Mesendoderm (in vitro differentiated cells): ENCODE measurements around the gene INHBB.

ENCODE experiments used
- DNase-seq: peaks from one replicate; pipeline ENCODE4 v3.0.0; 2013
- H2AK5ac ChIP-seq: 2 replicates; pipeline ENCODE4 v1.6.1; 2013; ENCODE audit warnings: low read length, inconsistent platforms
- H2BK120ac ChIP-seq: 2 replicates; pipeline ENCODE4 v1.6.1; 2013; ENCODE audit warnings: low read depth, mild to moderate bottlenecking, low read length, moderate library complexity, mixed read lengths
- H2BK15ac ChIP-seq: replicated peaks from 2 replicates; pipeline ENCODE4 v1.6.1; 2013; ENCODE audit warnings: low read depth, mild to moderate bottlenecking, moderate library complexity
- H2BK5ac ChIP-seq: 2 replicates; pipeline ENCODE4 v1.6.1; 2013; ENCODE audit warnings: low read length, inconsistent platforms
- H3K18ac ChIP-seq: 2 replicates; pipeline ENCODE4 v1.6.1; 2013; ENCODE audit warnings: mild to moderate bottlenecking, low read length, mixed read lengths
- H3K23ac ChIP-seq: one replicate; pipeline ENCODE4 v1.6.1; 2013; ENCODE audit warnings: low read length
- H3K27ac ChIP-seq: 2 replicates; pipeline ENCODE4 v1.5.1; 2013; ENCODE audit warnings: low read depth, mild to moderate bottlenecking, inconsistent platforms, low read length, moderate library complexity
- H3K27me3 ChIP-seq: 2 replicates; pipeline ENCODE4 v1.6.1; 2013; ENCODE audit warnings: low read length, control low read depth, mild to moderate bottlenecking, inconsistent platforms; ENCODE audit not compliant: insufficient read depth, poor library complexity
- H3K36me3 ChIP-seq: 2 replicates; pipeline ENCODE4 v1.6.1; 2013; ENCODE audit warnings: low read length, inconsistent platforms; ENCODE audit not compliant: control insufficient read depth, insufficient read depth
- H3K4ac ChIP-seq: one replicate; pipeline ENCODE4 v1.6.1; 2013; ENCODE audit warnings: low read depth, mild to moderate bottlenecking, low read length, moderate library complexity
- H3K4me1 ChIP-seq: 2 replicates; pipeline ENCODE4 v1.6.1; 2013; ENCODE audit warnings: low read depth, low read length, inconsistent platforms; ENCODE audit not compliant: control insufficient read depth
- H3K4me2 ChIP-seq: 2 replicates; pipeline ENCODE4 v1.6.1; 2013; ENCODE audit warnings: low read length
- H3K4me3 ChIP-seq: 2 replicates; pipeline ENCODE4 v1.5.1; 2013; ENCODE audit warnings: mild to moderate bottlenecking, low read length
- H3K56ac ChIP-seq: one replicate; pipeline ENCODE4 v1.6.1; 2013; ENCODE audit warnings: low read length
- H3K79me1 ChIP-seq: 2 replicates; pipeline ENCODE4 v1.6.1; 2013; ENCODE audit warnings: low read length, inconsistent platforms
- H3K79me2 ChIP-seq: 2 replicates; pipeline ENCODE4 v1.6.1; 2013; ENCODE audit warnings: mild to moderate bottlenecking, low read length; ENCODE audit not compliant: control insufficient read depth, insufficient read depth
- H3K9ac ChIP-seq: 2 replicates; pipeline ENCODE4 v1.6.1; 2013; ENCODE audit warnings: low read length, inconsistent platforms
- H4K5ac ChIP-seq: one replicate; pipeline ENCODE4 v1.6.1; 2013; ENCODE audit warnings: low read length
- H4K8ac ChIP-seq: one replicate; pipeline ENCODE4 v1.6.1; 2013; ENCODE audit warnings: low read depth, mild to moderate bottlenecking, control low read depth, low read length, moderate library complexity
- WGBS: extraction: QIAGEN DNeasy Blood & Tissue Kit; methylation state at CpG from one replicate; pipeline ENCODE4 v1.1.7; 2013; ENCODE audit warnings: low lambda C conversion rate, missing lambda C conversion rate; ENCODE audit not compliant: insufficient coverage; ENCODE audit errors: extremely low coverage; 5-methylcytosine and 5-hydroxymethylcytosine counted together

Gene INHBB

GRCh38 chr2:120391911-120392665 lies 46.2 kb downstream of the INHBB start:
- H3K18ac ChIP-seq = no peak overlapping the region
- no peak overlapping the region for H2BK5ac ChIP-seq
- H2BK120ac ChIP-seq = no peak overlapping the region
- no peak overlapping the region for H3K27ac ChIP-seq
- no peaks in the 10 kb centered on the region for H3K79me1 ChIP-seq
- no peak overlapping the region for H3K9ac ChIP-seq
- WGBS = no CpG with 5 or more reads among the region's 16 CpGs
- no peak overlapping the region for H3K56ac ChIP-seq
- no peak overlapping the region for H4K8ac ChIP-seq
- H3K79me2 ChIP-seq = no peaks in the 10 kb centered on the region
- H3K4me3 ChIP-seq = no peak overlapping the region
- H3K23ac ChIP-seq = no peak overlapping the region
- no peak overlapping the region for H3K4ac ChIP-seq
- no peak overlapping the region for H3K4me2 ChIP-seq
- no peaks in the 10 kb centered on the region for H3K27me3 ChIP-seq
- H4K5ac ChIP-seq = no peak overlapping the region
- DNase-seq = no peak
- H3K36me3 ChIP-seq = no peaks in the 10 kb centered on the region
- no peak overlapping the region for H2BK15ac ChIP-seq
- no peak overlapping the region for H2AK5ac ChIP-seq
- H3K4me1 ChIP-seq = no peaks in the 10 kb centered on the region

GRCh38 chr2:120392923-120393322 lies 47.0 kb downstream of the INHBB start:
- Histone ChIP-seq H3K18ac (no peak overlapping the region), H3K27me3 (no peaks in the 10 kb centered on the region), H3K56ac (no peak overlapping the region), H3K36me3 (no peaks in the 10 kb centered on the region), H3K27ac (no peak overlapping the region), H3K79me1 (no peaks in the 10 kb centered on the region), H3K23ac (no peak overlapping the region), H2BK5ac (no peak overlapping the region), H3K9ac (no peak overlapping the region), H3K79me2 (no peaks in the 10 kb centered on the region), H2AK5ac (no peak overlapping the region), H3K4ac (no peak overlapping the region), H4K5ac (no peak overlapping the region), H3K4me2 (no peak overlapping the region), H2BK15ac (no peak overlapping the region), H2BK120ac (no peak overlapping the region), H3K4me3 (no peak overlapping the region), H3K4me1 (no peaks in the 10 kb centered on the region), H4K8ac (no peak overlapping the region)
- WGBS = no CpG with 5 or more reads among the region's 1 CpG
- DNase-seq = no peak

GRCh38 chr2:120393456-120393855 lies 47.5 kb downstream of the INHBB start:
- Histone ChIP-seq H4K5ac (no peak overlapping the region), H3K18ac (no peak overlapping the region), H3K27me3 (no peaks in the 10 kb centered on the region), H3K4ac (no peak overlapping the region), H3K4me3 (no peak overlapping the region), H3K36me3 (no peaks in the 10 kb centered on the region), H3K4me1 (no peaks in the 10 kb centered on the region), H3K27ac (no peak overlapping the region), H2AK5ac (no peak overlapping the region), H3K23ac (no peak overlapping the region), H3K79me2 (no peaks in the 10 kb centered on the region), H2BK120ac (no peak overlapping the region), H3K56ac (no peak overlapping the region), H2BK5ac (no peak overlapping the region), H2BK15ac (no peak overlapping the region), H4K8ac (no peak overlapping the region), H3K4me2 (no peak overlapping the region), H3K9ac (no peak overlapping the region), H3K79me1 (no peaks in the 10 kb centered on the region)
- DNase-seq = no peak
- WGBS = no CpG with 5 or more reads among the region's 5 CpGs

GRCh38 chr2:120394764-120395163 lies 48.8 kb downstream of the INHBB start:
- H3K4me3 ChIP-seq = no peak overlapping the region
- no peak overlapping the region for H3K23ac ChIP-seq
- no peak overlapping the region for H2BK15ac ChIP-seq
- DNase-seq = no peak
- H3K79me1 ChIP-seq = no peaks in the 10 kb centered on the region
- no peaks in the 10 kb centered on the region for H3K4me1 ChIP-seq
- no peak overlapping the region for H2BK5ac ChIP-seq
- no peaks in the 10 kb centered on the region for H3K36me3 ChIP-seq
- no peak overlapping the region for H3K27ac ChIP-seq
- no CpG with 5 or more reads among the region's 8 CpGs for WGBS
- no peak overlapping the region for H3K9ac ChIP-seq
- H2BK120ac ChIP-seq = no peak overlapping the region
- H3K27me3 ChIP-seq = no peaks in the 10 kb centered on the region
- no peak overlapping the region for H2AK5ac ChIP-seq
- no peak overlapping the region for H3K56ac ChIP-seq
- no peaks in the 10 kb centered on the region for H3K79me2 ChIP-seq
- no peak overlapping the region for H3K4me2 ChIP-seq
- no peak overlapping the region for H4K8ac ChIP-seq
- H3K18ac ChIP-seq = no peak overlapping the region
- H4K5ac ChIP-seq = no peak overlapping the region
- H3K4ac ChIP-seq = no peak overlapping the region

- Histone ChIP-seq H2BK15ac (no peak overlapping the region), H3K27me3 (no peaks in the 10 kb centered on the region)
These were observed 49.5 kb downstream of the INHBB start for GRCh38 chr2:120395221-120396012.

More at GRCh38 chr2:120395221-120396012, 49.5 kb downstream of the INHBB start:
- Histone ChIP-seq H3K36me3 (no peaks in the 10 kb centered on the region), H3K4me1 (no peaks in the 10 kb centered on the region), H3K56ac (no peak overlapping the region), H2BK120ac (no peak overlapping the region), H3K4ac (no peak overlapping the region), H3K79me1 (no peaks in the 10 kb centered on the region), H4K5ac (no peak overlapping the region), H3K4me3 (no peak overlapping the region), H2AK5ac (no peak overlapping the region), H3K18ac (no peak overlapping the region), H2BK5ac (no peak overlapping the region), H3K23ac (no peak overlapping the region), H3K27ac (no peak overlapping the region), H3K4me2 (no peak overlapping the region), H3K9ac (no peak overlapping the region), H4K8ac (no peak overlapping the region), H3K79me2 (no peaks in the 10 kb centered on the region)
- no CpG with 5 or more reads among the region's 21 CpGs for whole genome bisulfite sequencing
- no peak for DNase-seq
